Astrocyte (in vitro differentiated cells and primary cell): ENCODE results near the gene PCED1B. TPM values are rescaled to one million over a fixed set of nuclear protein-coding genes. Genes with fewer than 3 reads are reported as not detected.

Experiments
- DNase-seq: peaks from one replicate; pipeline ENCODE4 v3.0.0-alpha.2; 2010; ENCODE audit warnings: low read depth
- FAIRE-seq: peaks from 2 replicates; lab custom pipeline; 2011; peaks lifted over from hg19 to GRCh38; lab: Jason Lieb, UNC
- H2AFZ ChIP-seq: 2 replicates; pipeline ENCODE4 v1.6.0; 2012; ENCODE audit warnings: low read depth, low read length, inconsistent platforms
- H3K27ac ChIP-seq: 2 replicates; pipeline ENCODE4 v1.5.1; 2011; ENCODE audit warnings: low read depth, low read length, inconsistent platforms
- H3K27me3 ChIP-seq: 2 replicates; pipeline ENCODE4 v1.6.0; 2011; ENCODE audit warnings: low read length, inconsistent platforms; ENCODE audit not compliant: insufficient read depth
- H3K36me3 ChIP-seq: 2 replicates; pipeline ENCODE4 v1.5.1; 2011; ENCODE audit warnings: low read length, inconsistent platforms; ENCODE audit not compliant: insufficient read depth
- H3K4me1 ChIP-seq: 2 replicates; pipeline ENCODE4 v1.5.1; 2011; ENCODE audit warnings: low read length, inconsistent platforms; ENCODE audit not compliant: insufficient read depth
- H3K4me2 ChIP-seq: 2 replicates; pipeline ENCODE4 v1.6.0; 2012; ENCODE audit warnings: low read length, inconsistent platforms
- H3K4me3 ChIP-seq: 2 replicates; pipeline ENCODE4 v1.5.1; 2011; ENCODE audit warnings: low read depth, mild to moderate bottlenecking, low read length, inconsistent platforms; ENCODE audit not compliant: insufficient read depth
- H3K79me2 ChIP-seq: 2 replicates; pipeline ENCODE4 v1.6.0; 2012; ENCODE audit warnings: mild to moderate bottlenecking, low read length, inconsistent platforms; ENCODE audit not compliant: insufficient read depth
- H3K9ac ChIP-seq: 2 replicates; pipeline ENCODE4 v1.6.0; 2012; ENCODE audit warnings: mild to moderate bottlenecking, low read length, inconsistent platforms
- H3K9me3 ChIP-seq: 2 replicates; pipeline ENCODE4 v1.5.1; 2012; ENCODE audit warnings: low read depth, mild to moderate bottlenecking, low read length, inconsistent platforms; ENCODE audit not compliant: insufficient read depth
- H4K20me1 ChIP-seq: 2 replicates; pipeline ENCODE4 v1.6.0; 2012; ENCODE audit warnings: low read length, inconsistent platforms; ENCODE audit not compliant: insufficient read depth
- H3K27ac Mint-ChIP-seq: one replicate; pipeline ENCODE4 v1.8.0; 2021; ENCODE audit warnings: mild to moderate bottlenecking, mixed read lengths; ENCODE audit not compliant: unreplicated experiment
- H3K27me3 Mint-ChIP-seq: one replicate; pipeline ENCODE4 v1.8.0; 2021; ENCODE audit warnings: low read depth, mixed read lengths; ENCODE audit not compliant: unreplicated experiment
- H3K36me3 Mint-ChIP-seq: one replicate; pipeline ENCODE4 v1.8.0; 2021; ENCODE audit warnings: low read depth, mixed read lengths; ENCODE audit not compliant: unreplicated experiment
- H3K4me1 Mint-ChIP-seq: one replicate; pipeline ENCODE4 v1.8.0; 2021; ENCODE audit warnings: low read depth, mixed read lengths; ENCODE audit not compliant: unreplicated experiment
- H3K4me3 Mint-ChIP-seq: one replicate; pipeline ENCODE4 v1.8.0; 2021; ENCODE audit warnings: mild to moderate bottlenecking, moderate library complexity, mixed read lengths; ENCODE audit not compliant: unreplicated experiment
- H3K9me3 Mint-ChIP-seq: one replicate; pipeline ENCODE4 v1.8.0; 2021; ENCODE audit warnings: mild to moderate bottlenecking, mixed read lengths; ENCODE audit not compliant: unreplicated experiment
- EZH2 ChIP-seq: IDR thresholded peaks from 2 replicates; pipeline ENCODE4 v1.6.1; 2012; ENCODE audit warnings: mild to moderate bottlenecking, low read length, inconsistent platforms; ENCODE audit not compliant: insufficient read depth
- total RNA-seq: library from RNA; stranded (reverse); gene quantifications from 2 replicates; pipeline ENCODE4 v1.2.1, GENCODE V29; 2021
- TF ChIP-seq, protein P1 (sequence below): IDR thresholded peaks from 2 replicates; pipeline ENCODE4 v1.5.1; 2011; ENCODE audit warnings: low read depth, mild to moderate bottlenecking, inconsistent platforms, low read length, moderate library complexity; ENCODE audit not compliant: insufficient read depth

PCED1B gene
- total RNA-seq, 1 donor from 2014 or later = 1.8 TPM

DNA sequence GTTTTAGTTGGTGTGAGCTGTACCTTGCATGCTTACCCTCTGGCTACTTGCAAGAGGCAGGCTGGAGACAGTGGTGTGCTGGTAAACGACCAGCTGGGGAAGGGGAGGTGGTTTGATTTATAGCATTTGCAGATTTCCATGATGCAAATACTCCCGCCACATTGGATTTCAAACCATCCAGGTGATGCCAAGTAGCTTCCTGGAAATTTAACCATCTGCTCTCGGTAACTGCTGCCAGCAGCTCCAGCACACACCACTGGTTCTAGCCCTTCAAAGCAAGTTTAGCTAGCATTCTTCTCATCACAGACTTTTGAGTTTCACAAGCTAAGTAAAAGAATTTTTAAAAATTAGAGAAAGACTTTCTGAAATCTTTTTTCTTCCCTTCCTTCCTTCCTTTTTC, 104.8 kb downstream of the PCED1B start:
- no peaks in the 10 kb centered on the region for H4K20me1 ChIP-seq
- H3K27me3 Mint-ChIP-seq = peaks cover 5% of the 10 kb centered on the region
- DNase-seq = no peak
- no peak for TF ChIP-seq EZH2
- TF ChIP-seq, protein P1, sequence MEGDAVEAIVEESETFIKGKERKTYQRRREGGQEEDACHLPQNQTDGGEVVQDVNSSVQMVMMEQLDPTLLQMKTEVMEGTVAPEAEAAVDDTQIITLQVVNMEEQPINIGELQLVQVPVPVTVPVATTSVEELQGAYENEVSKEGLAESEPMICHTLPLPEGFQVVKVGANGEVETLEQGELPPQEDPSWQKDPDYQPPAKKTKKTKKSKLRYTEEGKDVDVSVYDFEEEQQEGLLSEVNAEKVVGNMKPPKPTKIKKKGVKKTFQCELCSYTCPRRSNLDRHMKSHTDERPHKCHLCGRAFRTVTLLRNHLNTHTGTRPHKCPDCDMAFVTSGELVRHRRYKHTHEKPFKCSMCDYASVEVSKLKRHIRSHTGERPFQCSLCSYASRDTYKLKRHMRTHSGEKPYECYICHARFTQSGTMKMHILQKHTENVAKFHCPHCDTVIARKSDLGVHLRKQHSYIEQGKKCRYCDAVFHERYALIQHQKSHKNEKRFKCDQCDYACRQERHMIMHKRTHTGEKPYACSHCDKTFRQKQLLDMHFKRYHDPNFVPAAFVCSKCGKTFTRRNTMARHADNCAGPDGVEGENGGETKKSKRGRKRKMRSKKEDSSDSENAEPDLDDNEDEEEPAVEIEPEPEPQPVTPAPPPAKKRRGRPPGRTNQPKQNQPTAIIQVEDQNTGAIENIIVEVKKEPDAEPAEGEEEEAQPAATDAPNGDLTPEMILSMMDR = no peak
- no peak overlapping the region for H3K27ac Mint-ChIP-seq
- no peak overlapping the region for H3K4me3 ChIP-seq
- no peak overlapping the region for H2AFZ ChIP-seq
- H3K4me1 ChIP-seq = peaks cover 10% of the 10 kb centered on the region
- H3K4me3 Mint-ChIP-seq = no peak overlapping the region
- no peak overlapping the region for H3K4me2 ChIP-seq
- no peaks in the 10 kb centered on the region for H3K27me3 ChIP-seq
- no peaks in the 10 kb centered on the region for H3K9me3 ChIP-seq
- H3K79me2 ChIP-seq = no peaks in the 10 kb centered on the region
- peaks cover 8% of the 10 kb centered on the region for H3K4me1 Mint-ChIP-seq
- H3K36me3 Mint-ChIP-seq = no peaks in the 10 kb centered on the region
- FAIRE-seq = no peak
- no peak overlapping the region for H3K27ac ChIP-seq
- no peak overlapping the region for H3K9ac ChIP-seq
- H3K9me3 Mint-ChIP-seq = no peaks in the 10 kb centered on the region
- no peaks in the 10 kb centered on the region for H3K36me3 ChIP-seq

DNA sequence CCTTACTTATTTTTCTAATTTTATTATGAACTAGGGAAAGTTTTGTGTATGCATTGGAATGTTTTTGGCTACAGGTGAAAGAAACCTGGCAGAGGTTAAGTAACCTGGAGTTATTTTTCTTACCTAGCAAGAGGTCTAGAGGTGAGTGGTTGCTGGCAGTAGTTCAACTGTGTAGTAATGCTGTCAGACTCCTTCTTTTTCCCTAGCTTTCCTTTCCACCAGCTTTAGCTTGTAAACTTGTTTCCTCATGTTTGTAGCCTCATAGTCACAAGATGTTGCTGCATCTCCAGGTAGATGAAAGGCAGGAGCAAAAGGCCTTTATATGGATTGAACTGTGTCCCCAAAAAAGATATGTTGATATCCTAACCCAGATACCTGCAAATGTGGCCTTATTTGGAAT, 105.4 kb downstream of the PCED1B start:
- no peaks in the 10 kb centered on the region for H4K20me1 ChIP-seq
- H3K27me3 ChIP-seq = no peaks in the 10 kb centered on the region
- H3K27ac Mint-ChIP-seq = no peak overlapping the region
- no peak for TF ChIP-seq EZH2
- TF ChIP-seq, protein P1 = no peak
- no peaks in the 10 kb centered on the region for H3K36me3 Mint-ChIP-seq
- no peak overlapping the region for H3K27ac ChIP-seq
- DNase-seq = no peak
- no peak overlapping the region for H3K4me3 Mint-ChIP-seq
- no peaks in the 10 kb centered on the region for H3K9me3 Mint-ChIP-seq
- peaks cover 5% of the 10 kb centered on the region for H3K27me3 Mint-ChIP-seq
- no peak overlapping the region for H3K4me2 ChIP-seq
- H3K4me1 Mint-ChIP-seq = peaks cover 12% of the 10 kb centered on the region
- H3K4me1 ChIP-seq = peaks cover 16% of the 10 kb centered on the region
- H3K36me3 ChIP-seq = no peaks in the 10 kb centered on the region
- H2AFZ ChIP-seq = no peak overlapping the region
- no peaks in the 10 kb centered on the region for H3K9me3 ChIP-seq
- no peaks in the 10 kb centered on the region for H3K79me2 ChIP-seq
- H3K4me3 ChIP-seq = no peak overlapping the region
- FAIRE-seq = no peak
- no peak overlapping the region for H3K9ac ChIP-seq

DNA sequence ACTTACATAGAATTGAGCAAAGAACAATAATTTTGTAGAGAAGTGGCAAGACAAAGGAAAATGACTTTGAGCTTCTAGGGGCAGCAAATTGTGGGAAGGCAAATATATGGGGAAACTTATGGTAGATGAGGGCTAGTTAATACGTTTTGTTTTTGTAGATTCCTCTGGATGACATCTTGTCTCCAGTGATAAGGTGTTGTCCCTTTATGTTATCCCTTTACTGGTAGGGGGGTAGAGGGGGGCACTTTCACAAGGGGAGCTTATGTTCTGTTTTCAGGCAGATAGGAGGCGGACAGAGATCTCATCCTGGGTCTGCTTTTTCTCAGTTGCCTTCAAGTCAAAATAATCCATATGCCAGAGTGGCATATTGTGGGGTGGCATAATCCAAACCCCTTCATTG, 106.8 kb downstream of the PCED1B start:
- Mint-ChIP-seq H3K36me3 (no peaks in the 10 kb centered on the region), H3K4me3 (no peak overlapping the region), H3K4me1 (peaks cover 21% of the 10 kb centered on the region), H3K9me3 (no peaks in the 10 kb centered on the region), H3K27me3 (peaks cover 5% of the 10 kb centered on the region), H3K27ac (no peak overlapping the region)
- Histone ChIP-seq H3K4me1 (peaks cover 27% of the 10 kb centered on the region), H3K79me2 (no peaks in the 10 kb centered on the region), H3K4me2 (no peak overlapping the region), H3K36me3 (no peaks in the 10 kb centered on the region), H3K27me3 (no peaks in the 10 kb centered on the region), H3K4me3 (no peak overlapping the region), H4K20me1 (no peaks in the 10 kb centered on the region), H2AFZ (no peak overlapping the region), H3K9ac (no peak overlapping the region), H3K9me3 (no peaks in the 10 kb centered on the region), H3K27ac (no peak overlapping the region)
- DNase-seq (no peak), FAIRE-seq (no peak)
- TF ChIP-seq, protein P1 = no peak
- no peak for TF ChIP-seq EZH2
